HepG2 (cell line): ENCODE data around the gene SNRNP27. TPM values are rescaled to one million over a fixed set of nuclear protein-coding genes. Genes with fewer than 3 reads are reported as not detected.

ENCODE experiments used
- AHR ChIP-seq: IDR thresholded peaks from 2 replicates; pipeline ENCODE4 v1.6.1; 2018; ENCODE audit warnings: missing genetic modification reagents, missing compliant biosample characterization
- ARNT2 ChIP-seq: sonication (generic); formaldehyde crosslinking; IDR thresholded peaks from 2 replicates; pipeline ENCODE4 v1.8.0; 2022; ENCODE audit warnings: mild to moderate bottlenecking, low read depth, missing genetic modification reagents, moderate library complexity
- BHLHE40 ChIP-seq: IDR thresholded peaks from 2 replicates; pipeline ENCODE4 v1.6.1; 2011; ENCODE audit warnings: low read length, improper control_type of control experiment
- CCDC6 ChIP-seq: sonication (generic); formaldehyde crosslinking; IDR thresholded peaks from 2 replicates; pipeline ENCODE4 v1.8.1; 2022; ENCODE audit warnings: mild to moderate bottlenecking, missing genetic modification reagents, moderate library complexity
- IRF2 ChIP-seq: IDR thresholded peaks from 2 replicates; pipeline ENCODE4 v1.6.1; 2018; ENCODE audit warnings: missing genetic modification reagents, missing compliant biosample characterization
- KMT2B ChIP-seq: IDR thresholded peaks from 2 replicates; pipeline ENCODE4 v1.6.1; 2016; ENCODE audit warnings: missing genetic modification reagents, missing compliant biosample characterization
- MYC ChIP-seq: sonication (generic); formaldehyde crosslinking; IDR thresholded peaks from 2 replicates; pipeline ENCODE4 v1.9.0; 2021; ENCODE audit warnings: missing genetic modification reagents, borderline replicate concordance
- NFKB2 ChIP-seq: sonication (generic); formaldehyde crosslinking; IDR thresholded peaks from 2 replicates; pipeline ENCODE4 v1.4.0; 2020; ENCODE audit warnings: missing genetic modification reagents, borderline replicate concordance
- NR2F6 ChIP-seq, 2 experiments: IDR thresholded peaks; 2 replicates each; pipeline ENCODE4 v1.6.1; 2016; ENCODE audit warnings: antibody characterized with exemption in 1 of 2, mild to moderate bottlenecking in 1 of 2
- PAF1 ChIP-seq: IDR thresholded peaks from 2 replicates; pipeline ENCODE4 v1.6.1; 2016; ENCODE audit warnings: missing genetic modification reagents, missing compliant biosample characterization
- SAFB2 ChIP-seq: sonication (generic); formaldehyde crosslinking; IDR thresholded peaks from 2 replicates; pipeline ENCODE4 v1.5.1; 2020; ENCODE audit warnings: missing genetic modification reagents, low read depth, mild to moderate bottlenecking, borderline replicate concordance
- YY1 ChIP-seq: IDR thresholded peaks from 2 replicates; pipeline ENCODE4 v1.6.1; 2011; ENCODE audit warnings: low read length, low read depth, moderate library complexity, mild to moderate bottlenecking; ENCODE audit not compliant: insufficient read depth, insufficient replicate concordance
- ZBTB38 ChIP-seq: sonication (generic); formaldehyde crosslinking; IDR thresholded peaks from 2 replicates; pipeline ENCODE4 v1.5.1; 2020; ENCODE audit warnings: mild to moderate bottlenecking, missing genetic modification reagents
- ZBTB7A ChIP-seq: sonication (generic); formaldehyde crosslinking; IDR thresholded peaks from 2 replicates; pipeline ENCODE4 v1.8.0; 2022; ENCODE audit warnings: mild to moderate bottlenecking, missing genetic modification reagents
- ZNF629 ChIP-seq: sonication (generic); formaldehyde crosslinking; conservative IDR thresholded peaks from 2 replicates; pipeline ENCODE4 v1.5.0; 2020; ENCODE audit warnings: missing genetic modification reagents
- ZNF782 ChIP-seq: sonication (generic); formaldehyde crosslinking; IDR thresholded peaks from 2 replicates; pipeline ENCODE4 v1.4.0; 2020; ENCODE audit warnings: missing genetic modification reagents, mild to moderate bottlenecking, borderline replicate concordance
- polyA plus RNA-seq, 8 experiments: library from polyadenylated mRNA; depleted of rRNA in 3 of 8; stranded (reverse) in 7 of 8; unstranded in 1 of 8; fragments of >200 nt; fragmentation: Illumina TruSeq in 4 of 8; extraction: Trizol in 4 of 8; gene quantifications; 2 replicates each; pipeline versions ENCODE4 v1.2.1 to v1.2.3, GENCODE V29; 2011 to 2016; ENCODE audit warnings: low read depth in 4 of 8, missing spikeins in 1 of 8, mixed read lengths in 1 of 8; ENCODE audit not compliant: insufficient read depth in 1 of 8
- total RNA-seq, 5 experiments: library from RNA; depleted of rRNA; stranded (reverse); fragments of >200 nt; fragmentation: Illumina TruSeq; extraction: Trizol; gene quantifications; 2 replicates each; pipeline ENCODE4 v1.2.3, GENCODE V29; 2016; ENCODE audit warnings: low read depth in 1 of 5
- TF ChIP-seq, protein P1 (sequence below): sonication (generic); formaldehyde crosslinking; IDR thresholded peaks from 2 replicates; pipeline ENCODE4 v1.5.1; 2020; ENCODE audit warnings: mild to moderate bottlenecking, missing genetic modification reagents, moderate library complexity
- TF ChIP-seq, protein P2 (sequence below): IDR thresholded peaks from 2 replicates; pipeline ENCODE4 v1.6.1; 2016; ENCODE audit warnings: low read depth, borderline replicate concordance
- TF ChIP-seq, protein P3 (sequence below): sonication (generic); formaldehyde crosslinking; conservative IDR thresholded peaks from 2 replicates; pipeline ENCODE4 v1.4.0; 2020; ENCODE audit warnings: missing genetic modification reagents
- TF ChIP-seq, protein P4 (sequence below): sonication (generic); formaldehyde crosslinking; IDR thresholded peaks from 2 replicates; pipeline ENCODE4 v1.8.0; 2023; ENCODE audit warnings: mild to moderate bottlenecking, missing genetic modification reagents
- TF ChIP-seq, protein P5 (sequence below): sonication (generic); formaldehyde crosslinking; IDR thresholded peaks from 2 replicates; pipeline ENCODE4 v1.4.0; 2020; ENCODE audit warnings: missing genetic modification reagents

Gene SNRNP27
- total and polyA plus RNA-seq, 2 of the 13 experiments (the other 11 are each of a cell fraction or from before 2014, with no cell fraction given): 49.8 to 54.6 TPM

DNA sequence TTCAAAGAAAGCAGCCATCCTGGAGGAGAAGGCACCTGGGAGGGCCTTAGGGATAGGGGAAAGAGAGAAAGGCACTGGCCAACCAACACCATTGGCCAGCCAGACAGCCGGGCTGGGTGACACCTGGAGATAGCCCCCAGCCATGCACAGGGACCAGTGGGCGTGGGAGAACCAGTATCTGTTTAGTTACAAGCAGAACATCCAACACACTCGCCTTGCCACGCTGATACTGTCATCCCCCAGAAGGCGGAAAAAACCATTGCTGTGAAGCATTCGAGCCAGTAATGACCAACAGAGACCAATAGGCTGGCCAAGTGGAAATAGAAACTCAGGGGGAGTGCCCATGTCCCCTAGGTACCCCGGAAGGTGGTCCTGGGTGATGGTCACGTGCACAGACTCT lies 52.2 kb downstream of the SNRNP27 start (continued):
- TF ChIP-seq MYC (CRISPR knock-in tag) (no peak), KMT2B (CRISPR knock-in tag) (no peak), NFKB2 (CRISPR knock-in tag) (peak; percentile 32; the same call in 1 of the 2 replicates), YY1 (no peak), PAF1 (CRISPR knock-in tag) (no peak), NR2F6 (IDR thresholded peaks at IDR 0.05) (no peak), NR2F6 (CRISPR knock-in tag; IDR thresholded peaks at IDR 0.05) (0 out of 2 replicates have a peak, but pooled peaks have one; percentile 12), ARNT2 (0 out of 2 replicates have a peak, but pooled peaks have one; percentile 27), ZBTB7A (CRISPR knock-in tag) (peak; percentile 26; the same call in 1 of the 2 replicates), BHLHE40 (0 out of 2 replicates have a peak, but pooled peaks have one; percentile 23), ZNF629 (CRISPR knock-in tag) (no peak), SAFB2 (CRISPR knock-in tag) (no peak), AHR (CRISPR knock-in tag) (no peak), IRF2 (no peak), ZBTB38 (peak; percentile 32; the same call in 1 of the 2 replicates), CCDC6 (CRISPR knock-in tag) (no peak), ZNF782 (CRISPR knock-in tag) (no peak)
- TF ChIP-seq, protein P1, sequence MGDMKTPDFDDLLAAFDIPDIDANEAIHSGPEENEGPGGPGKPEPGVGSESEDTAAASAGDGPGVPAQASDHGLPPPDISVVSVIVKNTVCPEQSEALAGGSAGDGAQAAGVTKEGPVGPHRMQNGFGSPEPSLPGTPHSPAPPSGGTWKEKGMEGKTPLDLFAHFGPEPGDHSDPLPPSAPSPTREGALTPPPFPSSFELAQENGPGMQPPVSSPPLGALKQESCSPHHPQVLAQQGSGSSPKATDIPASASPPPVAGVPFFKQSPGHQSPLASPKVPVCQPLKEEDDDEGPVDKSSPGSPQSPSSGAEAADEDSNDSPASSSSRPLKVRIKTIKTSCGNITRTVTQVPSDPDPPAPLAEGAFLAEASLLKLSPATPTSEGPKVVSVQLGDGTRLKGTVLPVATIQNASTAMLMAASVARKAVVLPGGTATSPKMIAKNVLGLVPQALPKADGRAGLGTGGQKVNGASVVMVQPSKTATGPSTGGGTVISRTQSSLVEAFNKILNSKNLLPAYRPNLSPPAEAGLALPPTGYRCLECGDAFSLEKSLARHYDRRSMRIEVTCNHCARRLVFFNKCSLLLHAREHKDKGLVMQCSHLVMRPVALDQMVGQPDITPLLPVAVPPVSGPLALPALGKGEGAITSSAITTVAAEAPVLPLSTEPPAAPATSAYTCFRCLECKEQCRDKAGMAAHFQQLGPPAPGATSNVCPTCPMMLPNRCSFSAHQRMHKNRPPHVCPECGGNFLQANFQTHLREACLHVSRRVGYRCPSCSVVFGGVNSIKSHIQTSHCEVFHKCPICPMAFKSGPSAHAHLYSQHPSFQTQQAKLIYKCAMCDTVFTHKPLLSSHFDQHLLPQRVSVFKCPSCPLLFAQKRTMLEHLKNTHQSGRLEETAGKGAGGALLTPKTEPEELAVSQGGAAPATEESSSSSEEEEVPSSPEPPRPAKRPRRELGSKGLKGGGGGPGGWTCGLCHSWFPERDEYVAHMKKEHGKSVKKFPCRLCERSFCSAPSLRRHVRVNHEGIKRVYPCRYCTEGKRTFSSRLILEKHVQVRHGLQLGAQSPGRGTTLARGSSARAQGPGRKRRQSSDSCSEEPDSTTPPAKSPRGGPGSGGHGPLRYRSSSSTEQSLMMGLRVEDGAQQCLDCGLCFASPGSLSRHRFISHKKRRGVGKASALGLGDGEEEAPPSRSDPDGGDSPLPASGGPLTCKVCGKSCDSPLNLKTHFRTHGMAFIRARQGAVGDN (CRISPR knock-in tag): peak; percentile 35; the same call in 1 of the 2 replicates
- TF ChIP-seq, protein P2, sequence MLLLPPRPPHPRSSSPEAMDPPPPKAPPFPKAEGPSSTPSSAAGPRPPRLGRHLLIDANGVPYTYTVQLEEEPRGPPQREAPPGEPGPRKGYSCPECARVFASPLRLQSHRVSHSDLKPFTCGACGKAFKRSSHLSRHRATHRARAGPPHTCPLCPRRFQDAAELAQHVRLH (CRISPR knock-in tag): no peak
- TF ChIP-seq, protein P3, sequence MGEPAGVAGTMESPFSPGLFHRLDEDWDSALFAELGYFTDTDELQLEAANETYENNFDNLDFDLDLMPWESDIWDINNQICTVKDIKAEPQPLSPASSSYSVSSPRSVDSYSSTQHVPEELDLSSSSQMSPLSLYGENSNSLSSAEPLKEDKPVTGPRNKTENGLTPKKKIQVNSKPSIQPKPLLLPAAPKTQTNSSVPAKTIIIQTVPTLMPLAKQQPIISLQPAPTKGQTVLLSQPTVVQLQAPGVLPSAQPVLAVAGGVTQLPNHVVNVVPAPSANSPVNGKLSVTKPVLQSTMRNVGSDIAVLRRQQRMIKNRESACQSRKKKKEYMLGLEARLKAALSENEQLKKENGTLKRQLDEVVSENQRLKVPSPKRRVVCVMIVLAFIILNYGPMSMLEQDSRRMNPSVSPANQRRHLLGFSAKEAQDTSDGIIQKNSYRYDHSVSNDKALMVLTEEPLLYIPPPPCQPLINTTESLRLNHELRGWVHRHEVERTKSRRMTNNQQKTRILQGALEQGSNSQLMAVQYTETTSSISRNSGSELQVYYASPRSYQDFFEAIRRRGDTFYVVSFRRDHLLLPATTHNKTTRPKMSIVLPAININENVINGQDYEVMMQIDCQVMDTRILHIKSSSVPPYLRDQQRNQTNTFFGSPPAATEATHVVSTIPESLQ (CRISPR knock-in tag): no peak
- TF ChIP-seq, protein P4, sequence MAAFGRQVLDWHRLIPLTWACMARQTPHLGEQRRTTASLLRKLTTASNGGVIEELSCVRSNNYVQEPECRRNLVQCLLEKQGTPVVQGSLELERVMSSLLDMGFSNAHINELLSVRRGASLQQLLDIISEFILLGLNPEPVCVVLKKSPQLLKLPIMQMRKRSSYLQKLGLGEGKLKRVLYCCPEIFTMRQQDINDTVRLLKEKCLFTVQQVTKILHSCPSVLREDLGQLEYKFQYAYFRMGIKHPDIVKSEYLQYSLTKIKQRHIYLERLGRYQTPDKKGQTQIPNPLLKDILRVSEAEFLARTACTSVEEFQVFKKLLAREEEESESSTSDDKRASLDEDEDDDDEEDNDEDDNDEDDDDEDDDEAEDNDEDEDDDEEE: peak; percentile 57; the same call in 1 of the 2 replicates
- TF ChIP-seq, protein P5, sequence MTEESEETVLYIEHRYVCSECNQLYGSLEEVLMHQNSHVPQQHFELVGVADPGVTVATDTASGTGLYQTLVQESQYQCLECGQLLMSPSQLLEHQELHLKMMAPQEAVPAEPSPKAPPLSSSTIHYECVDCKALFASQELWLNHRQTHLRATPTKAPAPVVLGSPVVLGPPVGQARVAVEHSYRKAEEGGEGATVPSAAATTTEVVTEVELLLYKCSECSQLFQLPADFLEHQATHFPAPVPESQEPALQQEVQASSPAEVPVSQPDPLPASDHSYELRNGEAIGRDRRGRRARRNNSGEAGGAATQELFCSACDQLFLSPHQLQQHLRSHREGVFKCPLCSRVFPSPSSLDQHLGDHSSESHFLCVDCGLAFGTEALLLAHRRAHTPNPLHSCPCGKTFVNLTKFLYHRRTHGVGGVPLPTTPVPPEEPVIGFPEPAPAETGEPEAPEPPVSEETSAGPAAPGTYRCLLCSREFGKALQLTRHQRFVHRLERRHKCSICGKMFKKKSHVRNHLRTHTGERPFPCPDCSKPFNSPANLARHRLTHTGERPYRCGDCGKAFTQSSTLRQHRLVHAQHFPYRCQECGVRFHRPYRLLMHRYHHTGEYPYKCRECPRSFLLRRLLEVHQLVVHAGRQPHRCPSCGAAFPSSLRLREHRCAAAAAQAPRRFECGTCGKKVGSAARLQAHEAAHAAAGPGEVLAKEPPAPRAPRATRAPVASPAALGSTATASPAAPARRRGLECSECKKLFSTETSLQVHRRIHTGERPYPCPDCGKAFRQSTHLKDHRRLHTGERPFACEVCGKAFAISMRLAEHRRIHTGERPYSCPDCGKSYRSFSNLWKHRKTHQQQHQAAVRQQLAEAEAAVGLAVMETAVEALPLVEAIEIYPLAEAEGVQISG (CRISPR knock-in tag): no peak
